Cardiac fibroblast (primary cell): Measurements from ENCODE around the gene ENAH.
A peak's percentile ranks its signal among the peaks of the same experiment; 100 is the strongest.

Experiments
- DNase-seq, 2 donors: peaks; one replicate each; pipeline versions ENCODE4 v3.0.0 to v3.0.0-alpha.2; 2010; ENCODE audit warnings: low read depth in 2 of 2
- H3K4me3 ChIP-seq, 2 donors: replicated peaks in 1 of 2; 1 replicate in 1 of 2; 2 replicates in 1 of 2; pipeline ENCODE4 v1.5.1; 2011; ENCODE audit warnings: low read depth in 2 of 2, low read length in 2 of 2, mild to moderate bottlenecking in 2 of 2, moderate library complexity in 1 of 2
- TF ChIP-seq, protein P1 (sequence below): IDR thresholded peaks from one replicate; pipeline ENCODE4 v1.5.1; 2011; ENCODE audit warnings: low read depth, mild to moderate bottlenecking, low read length, inconsistent platforms

The ENAH gene

GRCh38 chr1:225543350-225543749, 109.6 kb downstream of the ENAH start:
- DNase-seq = no peak
- H3K4me3 ChIP-seq = no peak overlapping the region
- TF ChIP-seq, protein P1, sequence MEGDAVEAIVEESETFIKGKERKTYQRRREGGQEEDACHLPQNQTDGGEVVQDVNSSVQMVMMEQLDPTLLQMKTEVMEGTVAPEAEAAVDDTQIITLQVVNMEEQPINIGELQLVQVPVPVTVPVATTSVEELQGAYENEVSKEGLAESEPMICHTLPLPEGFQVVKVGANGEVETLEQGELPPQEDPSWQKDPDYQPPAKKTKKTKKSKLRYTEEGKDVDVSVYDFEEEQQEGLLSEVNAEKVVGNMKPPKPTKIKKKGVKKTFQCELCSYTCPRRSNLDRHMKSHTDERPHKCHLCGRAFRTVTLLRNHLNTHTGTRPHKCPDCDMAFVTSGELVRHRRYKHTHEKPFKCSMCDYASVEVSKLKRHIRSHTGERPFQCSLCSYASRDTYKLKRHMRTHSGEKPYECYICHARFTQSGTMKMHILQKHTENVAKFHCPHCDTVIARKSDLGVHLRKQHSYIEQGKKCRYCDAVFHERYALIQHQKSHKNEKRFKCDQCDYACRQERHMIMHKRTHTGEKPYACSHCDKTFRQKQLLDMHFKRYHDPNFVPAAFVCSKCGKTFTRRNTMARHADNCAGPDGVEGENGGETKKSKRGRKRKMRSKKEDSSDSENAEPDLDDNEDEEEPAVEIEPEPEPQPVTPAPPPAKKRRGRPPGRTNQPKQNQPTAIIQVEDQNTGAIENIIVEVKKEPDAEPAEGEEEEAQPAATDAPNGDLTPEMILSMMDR = no peak

GRCh38 chr1:225541383-225541782, 111.5 kb downstream of the ENAH start:
- DNase-seq = no peak
- no peak overlapping the region for H3K4me3 ChIP-seq
- TF ChIP-seq, protein P1 = no peak

DNA sequence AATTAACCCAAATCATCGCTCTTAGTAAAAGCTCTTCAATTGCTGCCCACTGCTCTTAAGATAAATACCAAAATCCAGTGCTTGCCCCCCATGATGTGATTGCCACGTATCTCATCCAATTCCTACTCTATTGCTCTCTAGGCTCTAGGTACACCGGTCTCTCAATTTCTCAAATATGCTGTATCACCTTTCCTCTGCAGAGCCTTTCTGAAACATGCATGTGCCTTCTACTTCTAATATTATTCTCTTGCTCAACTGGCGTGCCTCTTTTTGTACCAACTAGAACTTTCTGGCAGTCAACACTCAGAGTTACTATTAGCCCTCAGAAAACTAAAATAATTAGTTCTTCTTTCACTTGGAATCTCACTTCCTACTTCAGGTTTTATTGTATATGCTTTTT, 113.3 kb downstream of the ENAH start:
- no peak overlapping the region for H3K4me3 ChIP-seq
- TF ChIP-seq, protein P1 = no peak
- no peak for DNase-seq

- no peak overlapping the region for H3K4me3 ChIP-seq
- peak in 1 of 2 donors; percentile 36 for DNase-seq
- TF ChIP-seq, protein P1 = no peak
These were observed 113.9 kb downstream of the ENAH start for GRCh38 chr1:225539069-225539468.

GRCh38 chr1:225537554-225538251, 115.2 kb downstream of the ENAH start:
- DNase-seq = no peak
- TF ChIP-seq, protein P1 = no peak
- no peak overlapping the region for H3K4me3 ChIP-seq

DNA sequence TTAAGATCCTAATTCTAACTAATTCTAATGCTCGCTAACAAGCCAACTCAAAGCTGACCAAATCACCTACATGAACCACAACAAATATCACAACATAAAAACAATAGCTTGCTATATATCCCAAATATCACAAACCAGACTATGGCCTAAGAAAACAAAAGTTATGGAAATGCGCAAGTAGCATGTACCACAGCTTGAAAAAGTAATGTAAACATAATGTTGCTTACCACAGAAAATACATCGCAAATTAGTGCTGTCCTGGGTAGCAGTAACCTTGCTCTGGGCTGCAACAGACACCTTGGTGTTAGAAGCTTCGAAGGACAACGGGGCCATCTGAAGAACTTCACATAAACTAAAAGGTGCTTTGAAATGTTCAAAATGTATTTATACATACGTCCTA, 117.6 kb downstream of the ENAH start:
- DNase-seq = no peak
- TF ChIP-seq, protein P1 = no peak
- no peak overlapping the region for H3K4me3 ChIP-seq

GRCh38 chr1:225534772-225535171, 118.2 kb downstream of the ENAH start:
- TF ChIP-seq, protein P1 = no peak

More at GRCh38 chr1:225534772-225535171, 118.2 kb downstream of the ENAH start:
- no peak for DNase-seq
- H3K4me3 ChIP-seq = no peak overlapping the region
